Subcutaneous adipose tissue (tissue), 4 donors: ENCODE data around the gene LARP1. TPM values are rescaled to one million over a fixed set of nuclear protein-coding genes. Genes with fewer than 3 reads are reported as not detected.

Experiments used
- CTCF ChIP-seq: fragments of 450-650 bp; IDR thresholded peaks from one replicate; pipeline ENCODE4 v1.5.1; 2016; ENCODE audit warnings: low read depth, mild to moderate bottlenecking, control low read depth, antibody characterized with exemption, moderate library complexity
- total RNA-seq, 4 donors: library from RNA; depleted of rRNA; stranded (reverse); fragments of >200 nt; gene quantifications; one replicate each; pipeline ENCODE4 v1.1.0, GENCODE V29; 2016

The LARP1 gene
- total RNA-seq: 100 to 1,000 TPM in 2 of 4 donors, 10 to 100 TPM in 2; 77.7 to 172 (median 94.7) TPM

GRCh38 chr5:154755361-154756008, at the start of gene LARP1:
LARP1 (plus strand) TSS chr5:154755377; CDS start chr5:154755758, 381 bp downstream.
- no peak for TF ChIP-seq CTCF

- TF ChIP-seq CTCF: no peak
Measured at GRCh38 chr5:154706416-154706815, 48.8 kb upstream of the LARP1 start.

GRCh38 chr5:154707641-154708040, 47.5 kb upstream of the LARP1 start:
- TF ChIP-seq CTCF: no peak

- no peak for TF ChIP-seq CTCF
Measured at GRCh38 chr5:154708207-154708606, 47.0 kb upstream of the LARP1 start.

GRCh38 chr5:154708846-154709245, 46.3 kb upstream of the LARP1 start:
- no peak for TF ChIP-seq CTCF

- no peak for TF ChIP-seq CTCF
Measured at GRCh38 chr5:154709368-154710305, 45.5 kb upstream of the LARP1 start.
